Ascending aorta (tissue), 2 donors: ENCODE data around the gene ARID3A. TPM values are rescaled to one million over a fixed set of nuclear protein-coding genes. Genes with fewer than 3 reads are reported as not detected.

Experiments
- DNase-seq, 2 donors: peaks; one replicate each; pipeline ENCODE4 v3.0.0-alpha.2; 2019; ENCODE audit warnings: low spot score in 2 of 2
- H3K27ac ChIP-seq, 2 donors: fragments of 200-600 bp; sonication (generic); one replicate each; pipeline ENCODE4 v1.5.1; 2016 to 2017; ENCODE audit warnings: mild to moderate bottlenecking in 1 of 2
- H3K27me3 ChIP-seq: fragments of 200-600 bp; sonication (generic); one replicate; pipeline ENCODE4 v1.5.1; 2017
- H3K36me3 ChIP-seq, 2 donors: fragments of 200-600 bp; sonication (generic); one replicate each; pipeline ENCODE4 v1.5.1; 2016
- H3K4me1 ChIP-seq, 2 donors: fragments of 200-600 bp; sonication (generic); one replicate each; pipeline ENCODE4 v1.5.1; 2016 to 2017; ENCODE audit warnings: mild to moderate bottlenecking in 1 of 2
- H3K4me3 ChIP-seq, 2 donors: fragments of 200-600 bp; sonication (generic); one replicate each; pipeline ENCODE4 v1.5.1; 2016 to 2017; ENCODE audit warnings: mild to moderate bottlenecking in 1 of 2
- H3K9me3 ChIP-seq, 2 donors: fragments of 200-600 bp; sonication (generic); one replicate each; pipeline ENCODE4 v1.5.1; 2016
- CTCF ChIP-seq, 3 experiments: fragments of 200-600 bp in 2 of 3; fragments of 450-650 bp in 1 of 3; sonication (generic) in 2 of 3; IDR thresholded peaks; one replicate each; pipeline ENCODE4 v1.5.1; 2016 to 2019; ENCODE audit warnings: antibody characterized with exemption in 3 of 3, mild to moderate bottlenecking in 1 of 3, moderate library complexity in 1 of 3
- intact Hi-C: fragments of 100-400 bp; cut with DNase I; formaldehyde crosslinking; loops from one replicate; pipeline ENCODE4 v1.15.1; 2023
- total RNA-seq: library from RNA; depleted of rRNA; stranded (reverse); fragments of >200 nt; gene quantifications from one replicate; pipeline ENCODE4 v1.1.0, GENCODE V29; 2016

The ARID3A gene
- total RNA-seq, 1 donor from 2014 or later: 55.3 TPM

- Histone ChIP-seq H3K27me3 (no peaks in the 10 kb centered on the region), H3K4me1 (peaks cover 0 to 19% of the 10 kb centered on the region in 2 donors), H3K9me3 (no peaks in the 10 kb centered on the region), H3K4me3 (peak overlapping the region in 1 of 2 donors; percentile 58), H3K36me3 (no peaks in the 10 kb centered on the region), H3K27ac (peak overlapping the region; percentile 88)
- intact Hi-C loops: loop anchor here (5.0 kb wide), 1 partner anchor 42 kb away; the partner anchor contains the start of gene WDR18
- no peak for TF ChIP-seq CTCF (IDR thresholded peaks at IDR 0.05)
- DNase-seq: no peak
Observed at GRCh38 chr19:939922-940321, 14.1 kb downstream of the ARID3A start.

GRCh38 chr19:940591-941291 lies 14.9 kb downstream of the ARID3A start:
- peak; percentile 63 to 90 for DNase-seq
- TF ChIP-seq CTCF (IDR thresholded peaks at IDR 0.05): no peak
- H3K4me1 ChIP-seq: peaks cover 0 to 15% of the 10 kb centered on the region in 2 donors
- intact Hi-C loops: loop anchor here (1.0 to 5.0 kb wide), 2 partner anchors 13 to 42 kb away; partner anchors contain the start of gene WDR18
- H3K9me3 ChIP-seq: no peaks in the 10 kb centered on the region
- peak overlapping the region; percentile 48 to 58 for H3K4me3 ChIP-seq
- H3K27ac ChIP-seq: peak overlapping the region; percentile 88
- H3K27me3 ChIP-seq: no peaks in the 10 kb centered on the region
- H3K36me3 ChIP-seq: no peaks in the 10 kb centered on the region

DNA sequence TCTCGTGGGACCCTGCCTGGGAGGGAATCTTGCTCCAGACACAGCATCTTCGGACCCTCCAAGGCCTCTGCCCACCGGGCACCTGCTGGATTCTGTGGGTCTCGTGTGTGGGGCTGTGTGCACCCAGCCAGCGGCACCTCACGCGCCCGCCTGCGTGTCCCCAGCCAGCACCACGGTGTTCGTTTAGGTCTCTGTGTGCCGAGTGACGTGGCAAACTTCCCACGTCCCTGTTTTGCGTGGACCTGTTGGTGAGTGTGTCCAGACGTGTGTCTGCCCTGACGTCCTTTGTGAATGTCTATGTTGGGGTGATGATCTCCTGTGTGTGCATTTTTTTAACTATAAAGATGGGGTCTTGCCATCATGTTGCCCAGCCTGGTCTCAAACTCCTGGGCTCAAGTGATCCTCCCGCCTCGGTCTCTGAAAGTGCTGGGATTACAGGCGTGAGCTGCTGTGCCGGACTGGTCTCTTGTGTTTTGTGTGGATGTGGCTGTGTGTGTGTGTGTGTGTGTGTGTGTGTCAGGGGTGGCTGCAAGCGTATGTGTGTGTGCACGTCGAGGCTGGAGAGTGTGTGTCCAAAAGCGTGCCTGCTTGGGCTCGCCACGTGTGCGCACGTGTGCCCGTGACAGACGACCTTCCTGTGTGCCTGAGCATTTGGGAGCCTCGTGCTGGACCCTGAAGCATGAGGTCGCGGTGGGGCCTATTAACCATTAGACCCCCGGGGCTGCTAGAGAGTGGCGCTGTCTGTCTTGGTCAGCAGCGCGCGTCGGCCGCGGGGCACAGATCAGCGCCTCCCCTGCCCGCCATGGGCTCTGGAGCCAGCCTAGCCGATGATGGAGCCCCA lies 15.7 kb downstream of the ARID3A start:
- Histone ChIP-seq H3K36me3 (no peaks in the 10 kb centered on the region), H3K4me1 (peaks cover 0 to 15% of the 10 kb centered on the region in 2 donors), H3K4me3 (peak overlapping the region; percentile 48 to 58), H3K27ac (peak overlapping the region; percentile 88), H3K27me3 (no peaks in the 10 kb centered on the region), H3K9me3 (no peaks in the 10 kb centered on the region)
- no peak for TF ChIP-seq CTCF (IDR thresholded peaks at IDR 0.05)
- intact Hi-C loops: loop anchor here (1.0 to 5.0 kb wide), 2 partner anchors 14 to 41 kb away; partner anchors contain the start of gene WDR18
- DNase-seq: no peak

DNA sequence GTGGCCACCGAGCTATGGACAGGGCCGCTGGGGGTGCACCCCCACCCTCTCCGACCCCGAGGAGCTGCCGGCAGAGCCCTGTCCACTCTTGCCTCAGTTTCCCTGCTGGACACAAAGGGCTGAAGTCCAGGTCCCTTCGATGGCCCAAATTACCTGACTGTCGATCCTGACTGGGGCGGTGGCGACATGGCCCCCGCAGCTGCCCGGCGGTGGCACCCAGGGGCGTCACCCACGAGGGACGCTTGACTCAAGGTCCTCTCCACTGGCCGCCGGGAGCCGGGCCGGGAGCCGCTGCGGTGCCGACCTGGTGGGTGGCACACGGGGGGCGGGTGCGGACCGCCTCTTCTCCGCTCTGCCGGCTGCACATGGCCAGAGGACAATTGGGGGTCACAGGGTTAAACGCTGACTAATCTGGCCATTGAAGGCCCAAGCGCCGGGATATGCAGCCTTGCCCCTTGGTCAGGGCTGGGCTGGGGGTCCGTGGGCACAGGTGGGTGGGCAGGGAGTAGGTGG lies 16.4 kb downstream of the ARID3A start:
- H3K9me3 ChIP-seq: no peaks in the 10 kb centered on the region
- TF ChIP-seq CTCF (IDR thresholded peaks at IDR 0.05): no peak
- H3K27me3 ChIP-seq: no peaks in the 10 kb centered on the region
- H3K4me1 ChIP-seq: peaks cover 0 to 15% of the 10 kb centered on the region in 2 donors
- intact Hi-C loops: loop anchor here (5.0 kb wide), 1 partner anchor 40 kb away; the partner anchor contains the start of gene WDR18
- H3K36me3 ChIP-seq: no peaks in the 10 kb centered on the region
- no peak overlapping the region for H3K4me3 ChIP-seq
- no peak overlapping the region for H3K27ac ChIP-seq
- no peak for DNase-seq

DNA sequence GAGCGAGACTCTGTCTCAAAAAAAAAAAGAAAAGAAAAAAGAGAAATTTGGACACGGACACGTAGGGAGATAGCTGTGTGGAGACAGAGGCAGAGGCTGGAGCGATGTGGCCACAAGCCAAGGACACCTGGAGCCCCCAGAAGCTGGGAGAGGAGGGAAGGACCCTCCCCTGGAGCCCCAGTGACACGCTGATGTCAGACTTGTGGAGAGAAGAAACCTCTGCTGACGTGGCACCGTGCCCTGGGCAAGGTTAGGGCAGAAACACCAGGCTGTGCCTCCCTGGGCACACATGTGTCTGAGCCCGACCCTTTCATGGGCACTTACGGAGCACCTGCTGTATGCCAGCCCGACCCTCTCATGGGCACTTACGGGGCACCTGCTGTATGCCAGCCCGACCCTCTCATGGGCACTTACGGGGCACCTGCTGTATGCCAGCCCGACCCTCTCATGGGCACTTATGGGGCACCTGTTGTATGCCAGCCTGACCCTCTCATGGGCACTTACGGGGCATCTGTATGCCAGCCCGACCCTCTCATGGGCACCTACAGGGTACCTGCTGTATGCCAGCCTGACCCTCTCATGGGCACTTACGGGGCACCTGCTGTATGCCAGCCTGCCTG lies 17.8 kb downstream of the ARID3A start:
- Histone ChIP-seq H3K27me3 (no peaks in the 10 kb centered on the region), H3K4me1 (peaks cover 0 to 15% of the 10 kb centered on the region in 2 donors), H3K9me3 (no peaks in the 10 kb centered on the region), H3K4me3 (no peak overlapping the region), H3K36me3 (no peaks in the 10 kb centered on the region), H3K27ac (no peak overlapping the region)
- TF ChIP-seq CTCF (IDR thresholded peaks at IDR 0.05): no peak
- intact Hi-C loops: loop anchor here (5.0 kb wide), 1 partner anchor 39 kb away; the partner anchor contains the start of gene WDR18
- DNase-seq: no peak
